ENCODE results near the gene WDR64. TPM values are rescaled to one million over a fixed set of nuclear protein-coding genes. Genes with fewer than 3 reads are reported as not detected.

The WDR64 gene
- total RNA-seq, 6 experiments from 2014 or later: 0.17 to 0.27 TPM; not detected in 4

GRCh38 chr1:241779897-241780296 is 127.8 kb downstream of the WDR64 start:
- Histone ChIP-seq H3K9me3 (no peaks in the 10 kb centered on the region), H3K27me3 (no peaks in the 10 kb centered on the region), H3K27ac (no peak overlapping the region), H3K4me1 (no peaks in the 10 kb centered on the region), H3K36me3 (no peaks in the 10 kb centered on the region), H3K4me3 (no peak overlapping the region)
- intact Hi-C loops (cut with DNase I): no loop called here
- ATAC-seq (no peak), DNase-seq (no peak)
- 83% methylated on average over 1 of the region's 1 CpG for WGBS (ENCODE audit: insufficient coverage, low coverage, low lambda C conversion rate, missing lambda C conversion rate)
- TF ChIP-seq POLR2A (IDR thresholded peaks at IDR 0.05): no peak
- no peak for TF ChIP-seq CTCF (IDR thresholded peaks at IDR 0.05)

- Histone ChIP-seq H3K27ac (no peak overlapping the region), H3K27me3 (no peaks in the 10 kb centered on the region), H3K4me3 (no peak overlapping the region), H3K4me1 (no peaks in the 10 kb centered on the region), H3K36me3 (no peaks in the 10 kb centered on the region), H3K9me3 (no peaks in the 10 kb centered on the region)
- intact Hi-C loops (cut with DNase I): no loop called here
- WGBS (ENCODE audit: insufficient coverage, low coverage, low lambda C conversion rate, missing lambda C conversion rate): 30% methylated on average over 4 of the region's 4 CpGs
- ATAC-seq (no peak), DNase-seq (no peak)
- TF ChIP-seq POLR2A (IDR thresholded peaks at IDR 0.05) (no peak), CTCF (IDR thresholded peaks at IDR 0.05) (no peak)
Measured at GRCh38 chr1:241782396-241782795, 130.3 kb downstream of the WDR64 start.

- Histone ChIP-seq H3K36me3 (no peaks in the 10 kb centered on the region), H3K9me3 (no peaks in the 10 kb centered on the region), H3K4me1 (no peaks in the 10 kb centered on the region), H3K4me3 (no peak overlapping the region), H3K27me3 (no peaks in the 10 kb centered on the region), H3K27ac (no peak overlapping the region)
- WGBS (ENCODE audit: insufficient coverage, low coverage, low lambda C conversion rate, missing lambda C conversion rate): 70% methylated on average over 4 of the region's 4 CpGs
- ATAC-seq: no peak
- TF ChIP-seq CTCF (IDR thresholded peaks at IDR 0.05): no peak
- no peak for TF ChIP-seq POLR2A (IDR thresholded peaks at IDR 0.05)
- intact Hi-C loops (cut with DNase I): no loop called here
- DNase-seq: no peak
Measured at GRCh38 chr1:241787691-241788090, 135.6 kb downstream of the WDR64 start.

- intact Hi-C loops (cut with DNase I): no loop called here
Measured at GRCh38 chr1:241789061-241789460, 137.0 kb downstream of the WDR64 start.

More at GRCh38 chr1:241789061-241789460, 137.0 kb downstream of the WDR64 start:
- H3K27ac ChIP-seq: no peak overlapping the region
- no peaks in the 10 kb centered on the region for H3K27me3 ChIP-seq
- no peaks in the 10 kb centered on the region for H3K36me3 ChIP-seq
- TF ChIP-seq CTCF (IDR thresholded peaks at IDR 0.05) (no peak), POLR2A (IDR thresholded peaks at IDR 0.05) (no peak)
- no peak overlapping the region for H3K4me3 ChIP-seq
- DNase-seq (no peak), ATAC-seq (no peak)
- 80% methylated on average over 2 of the region's 2 CpGs for WGBS (ENCODE audit: insufficient coverage, low coverage, low lambda C conversion rate, missing lambda C conversion rate)
- no peaks in the 10 kb centered on the region for H3K4me1 ChIP-seq
- H3K9me3 ChIP-seq: no peaks in the 10 kb centered on the region
